NT2/D1 (cell line): ENCODE results near the gene BAIAP2L2.

Source experiments
- SUZ12 ChIP-seq: IDR thresholded peaks from 2 replicates; pipeline ENCODE4 v1.6.1; 2011; ENCODE audit not compliant: insufficient read length, insufficient read depth; ENCODE audit errors: extremely low read depth
- ZNF274 ChIP-seq: IDR thresholded peaks from 2 replicates; pipeline ENCODE4 v1.6.1; 2011; ENCODE audit warnings: mild to moderate bottlenecking, low read depth, low read length

DNA sequence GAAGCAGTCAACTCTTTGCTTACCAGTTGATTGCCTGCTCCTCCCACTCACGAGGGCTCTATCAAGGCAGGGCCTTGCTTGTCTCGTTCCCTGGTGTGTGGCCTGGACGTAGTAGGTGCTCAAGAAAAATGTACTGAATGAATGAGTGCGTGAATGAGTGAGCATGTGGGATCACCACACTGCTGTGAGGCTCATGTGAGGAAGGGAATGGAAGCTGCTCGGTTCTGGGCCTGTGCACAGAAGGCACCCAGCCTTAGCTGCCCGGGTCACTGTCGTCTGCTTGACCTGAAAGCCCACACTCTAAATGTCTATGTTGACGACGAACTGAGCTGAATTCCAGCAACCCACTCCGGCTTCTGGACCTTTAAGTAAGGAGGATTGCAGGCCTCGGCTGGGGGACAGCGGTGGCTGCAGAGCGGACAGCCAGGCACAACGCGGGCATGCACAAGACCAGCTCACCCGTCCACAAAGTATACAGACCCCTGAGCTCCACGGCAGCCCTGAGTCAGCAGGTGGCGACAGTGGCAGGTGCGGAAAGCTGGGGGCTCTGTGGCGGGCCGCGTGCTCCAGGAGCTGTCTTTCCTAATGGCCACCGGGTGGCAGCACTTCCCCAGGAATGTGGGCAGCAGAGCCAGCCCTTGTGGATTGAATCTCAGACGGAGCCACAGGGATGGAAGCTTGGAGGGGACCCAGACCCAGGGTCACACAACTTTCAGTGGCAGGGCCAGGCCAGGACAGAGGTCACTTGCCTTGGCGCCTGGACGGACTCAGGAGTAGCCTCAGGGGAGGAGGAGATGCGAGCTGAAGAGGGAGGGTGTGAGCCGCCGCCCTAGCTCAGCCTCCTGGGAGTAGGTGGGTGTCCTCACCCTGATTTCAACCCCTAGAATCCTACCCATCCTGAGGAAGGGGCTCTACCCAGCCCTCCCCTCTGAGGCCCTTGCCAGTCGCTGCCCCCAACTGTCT, 58.3 kb downstream of the BAIAP2L2 start:
- TF ChIP-seq ZNF274 (no peak), SUZ12 (no peak)
